Measurements from ENCODE around the gene DLEC1. TPM values are rescaled to one million over a fixed set of nuclear protein-coding genes. Genes with fewer than 3 reads are reported as not detected.

Gene DLEC1
- total RNA-seq, 2 experiments from 2014 or later: 0.20 to 0.36 TPM

- ChIA-PET POLR2A (interaction anchor here (1.2 kb wide), 1 partner anchor 36 kb away, joined by 4 read pairs; the partner anchor contains the start of gene DLEC1), CTCF (interaction anchor here (0.8 to 4.1 kb wide), 16 partner anchors 10 to 148 kb away, joined by 3 to 35 read pairs (median 6); partner anchors contain the start of genes ACAA1 and DLEC1)
- peaks cover 20% of the 10 kb centered on the region for H3K36me3 Mint-ChIP-seq (ENCODE audit: low read depth)
- peak; percentile 82 for DNase-seq
- peak; percentile 80 for TF ChIP-seq CTCF (IDR thresholded peaks at IDR 0.05)
- peak; percentile 60 for ATAC-seq
- H3K27ac Mint-ChIP-seq: peak overlapping the region; percentile 66
- intact Hi-C loops (cut with micrococcal nuclease): no loop called here
- H3K9me3 Mint-ChIP-seq: no peaks in the 10 kb centered on the region
- H3K4me3 Mint-ChIP-seq: no peak overlapping the region
- H3K27me3 Mint-ChIP-seq: no peaks in the 10 kb centered on the region
- peaks cover 27% of the 10 kb centered on the region for H3K4me1 Mint-ChIP-seq (ENCODE audit: low read depth)
Observed at GRCh38 chr3:38003371-38003816, 35.6 kb upstream of the DLEC1 start.

- no peaks in the 10 kb centered on the region for H3K27me3 Mint-ChIP-seq
- ATAC-seq: no peak
- H3K36me3 Mint-ChIP-seq (ENCODE audit: low read depth): peaks cover 20% of the 10 kb centered on the region
- no peaks in the 10 kb centered on the region for H3K9me3 Mint-ChIP-seq
- H3K4me3 Mint-ChIP-seq: no peak overlapping the region
- H3K27ac Mint-ChIP-seq: peak overlapping the region; percentile 46
- no peak for TF ChIP-seq CTCF (IDR thresholded peaks at IDR 0.05)
- CTCF ChIA-PET: interaction anchor here (0.8 to 4.1 kb wide), 16 partner anchors 10 to 148 kb away, joined by 3 to 35 read pairs (median 6); partner anchors contain the start of genes ACAA1 and DLEC1
- no peak for DNase-seq
- intact Hi-C loops (cut with micrococcal nuclease): no loop called here
- H3K4me1 Mint-ChIP-seq (ENCODE audit: low read depth): peaks cover 23% of the 10 kb centered on the region
- POLR2A ChIA-PET: interaction anchor here (1.2 kb wide), 1 partner anchor 35 kb away, joined by 4 read pairs; the partner anchor contains the start of gene DLEC1
Observed at GRCh38 chr3:38003817-38004414, 35.1 kb upstream of the DLEC1 start.

GRCh38 chr3:38004415-38005075 is 34.5 kb upstream of the DLEC1 start:
- peak; percentile 49 for TF ChIP-seq CTCF (IDR thresholded peaks at IDR 0.05)
- intact Hi-C loops (cut with micrococcal nuclease): no loop called here
- Mint-ChIP-seq H3K27ac (peak overlapping the region; percentile 46), H3K4me3 (no peak overlapping the region), H3K9me3 (no peaks in the 10 kb centered on the region), H3K4me1 (ENCODE audit: low read depth) (peaks cover 17% of the 10 kb centered on the region), H3K36me3 (ENCODE audit: low read depth) (peaks cover 17% of the 10 kb centered on the region), H3K27me3 (no peaks in the 10 kb centered on the region)
- POLR2A ChIA-PET: no interaction called here
- peak; percentile 78 for DNase-seq
- ATAC-seq: peak; percentile 54
- CTCF ChIA-PET: interaction anchor here (0.8 to 4.1 kb wide), 16 partner anchors 8 to 149 kb away, joined by 3 to 35 read pairs (median 5); partner anchors contain the start of genes ACAA1 and DLEC1

- no peak for TF ChIP-seq CTCF (IDR thresholded peaks at IDR 0.05)
- ATAC-seq: no peak
- intact Hi-C loops (cut with micrococcal nuclease): no loop called here
- ChIA-PET POLR2A (interaction anchor here (0.6 kb wide), 1 partner anchor 116 kb away, joined by 3 read pairs; no protein-coding TSS in a partner anchor), CTCF (interaction anchor here (0.9 to 1.5 kb wide), 4 partner anchors 8 to 31 kb away, joined by 3 to 4 read pairs (median 3); no protein-coding TSS in a partner anchor)
- H3K36me3 Mint-ChIP-seq (ENCODE audit: low read depth): peaks cover 14% of the 10 kb centered on the region
- H3K27ac Mint-ChIP-seq: no peak overlapping the region
- DNase-seq: no peak
- H3K27me3 Mint-ChIP-seq: no peaks in the 10 kb centered on the region
- H3K9me3 Mint-ChIP-seq: no peaks in the 10 kb centered on the region
- H3K4me3 Mint-ChIP-seq: no peak overlapping the region
- H3K4me1 Mint-ChIP-seq (ENCODE audit: low read depth): peaks cover 15% of the 10 kb centered on the region
Observed at GRCh38 chr3:38005076-38006020, 33.7 kb upstream of the DLEC1 start.

Data from activated CD8-positive, alpha-beta T cell treated with anti-CD3 and anti-CD28 coated beads for 36 hours (primary cell).